Neural cell (in vitro differentiated cells): ENCODE measurements around the gene ZNF79. TPM values are rescaled to one million over a fixed set of nuclear protein-coding genes. Genes with fewer than 3 reads are reported as not detected.
A peak's percentile ranks its signal among the peaks of the same experiment; 100 is the strongest.

Experiments used
- H2AFZ ChIP-seq: fragments of 200-600, 300-800 bp; sonication (generic), shearing (Covaris generic); 2 replicates; pipeline ENCODE4 v1.6.0; 2014; ENCODE audit warnings: low read depth, mild to moderate bottlenecking, antibody characterized with exemption, low read length, moderate library complexity
- H3F3A ChIP-seq: fragments of 200-600 bp; shearing (Covaris generic); 2 replicates; pipeline ENCODE4 v1.6.1; 2016; ENCODE audit warnings: mild to moderate bottlenecking, moderate library complexity, mixed read lengths, antibody characterized with exemption, low read length; ENCODE audit not compliant: insufficient read depth, poor library complexity, severe bottlenecking
- H3K27ac ChIP-seq: fragments of 200-600, 300-800 bp; sonication (generic), shearing (Covaris generic); 2 replicates; pipeline ENCODE4 v1.5.1; 2014; ENCODE audit warnings: mild to moderate bottlenecking, low read length, moderate library complexity
- H3K27me3 ChIP-seq: fragments of 300-800, 200-600 bp; sonication (generic), shearing (Covaris generic); 2 replicates; pipeline ENCODE4 v1.6.0; 2014; ENCODE audit warnings: mild to moderate bottlenecking, low read depth, low read length, moderate library complexity; ENCODE audit not compliant: insufficient read depth
- H3K36me3 ChIP-seq: fragments of 300-800, 200-600 bp; sonication (generic), shearing (Covaris generic); 2 replicates; pipeline ENCODE4 v1.5.1; 2014; ENCODE audit warnings: mild to moderate bottlenecking, antibody characterized with exemption, low read length, moderate library complexity; ENCODE audit not compliant: insufficient read depth
- H3K4me2 ChIP-seq: fragments of 300-800, 200-600 bp; sonication (generic), shearing (Covaris generic); 2 replicates; pipeline ENCODE4 v1.6.0; 2014; ENCODE audit warnings: mild to moderate bottlenecking, low read length
- H3K4me3 ChIP-seq: fragments of 300-800, 200-600 bp; sonication (generic), shearing (Covaris generic); 2 replicates; pipeline ENCODE4 v1.5.1; 2014; ENCODE audit warnings: mild to moderate bottlenecking, low read length, moderate library complexity
- H3K79me2 ChIP-seq: fragments of 200-600 bp; shearing (Covaris generic); replicated peaks from 2 replicates; pipeline ENCODE4 v1.6.0; 2014; ENCODE audit warnings: mild to moderate bottlenecking, low read length, moderate library complexity; ENCODE audit not compliant: insufficient read depth
- H3K9ac ChIP-seq: fragments of 300-800, 200-600 bp; sonication (generic), shearing (Covaris generic); 2 replicates; pipeline ENCODE4 v1.6.1; 2016; ENCODE audit warnings: mild to moderate bottlenecking, low read length, mixed read lengths
- H3K9me2 ChIP-seq: fragments of 200-600 bp; shearing (Covaris generic); 2 replicates; pipeline ENCODE4 v1.6.1; 2016; ENCODE audit warnings: mild to moderate bottlenecking, low read length, mixed read lengths; ENCODE audit not compliant: insufficient read depth
- H3K9me3 ChIP-seq: fragments of 200-600, 300-800 bp; sonication (generic), shearing (Covaris generic); 2 replicates; pipeline ENCODE4 v1.6.1; 2016; ENCODE audit warnings: mild to moderate bottlenecking, mixed run types, low read length, moderate library complexity, mixed read lengths
- H4K20me1 ChIP-seq: fragments of 200-600 bp; shearing (Covaris generic); 2 replicates; pipeline ENCODE4 v1.6.1; 2016; ENCODE audit warnings: mild to moderate bottlenecking, mixed run types; ENCODE audit not compliant: insufficient read depth
- EP300 ChIP-seq: fragments of 450-650 bp; conservative IDR thresholded peaks from 2 replicates; pipeline ENCODE4 v1.6.1; 2014; ENCODE audit warnings: antibody characterized with exemption, mild to moderate bottlenecking, moderate library complexity; ENCODE audit not compliant: poor library complexity, severe bottlenecking
- MXI1 ChIP-seq: fragments of 450-650 bp; conservative IDR thresholded peaks from 2 replicates; pipeline ENCODE4 v1.6.1; 2014; ENCODE audit warnings: antibody characterized with exemption, mild to moderate bottlenecking; ENCODE audit not compliant: poor library complexity, severe bottlenecking
- POLR2AphosphoS5 ChIP-seq: IDR thresholded peaks from 2 replicates; pipeline ENCODE4 v1.6.1; 2012
- RAD21 ChIP-seq: fragments of 450-650 bp; conservative IDR thresholded peaks from 2 replicates; pipeline ENCODE4 v1.6.1; 2014; ENCODE audit warnings: antibody characterized with exemption, mild to moderate bottlenecking, moderate library complexity
- SMC3 ChIP-seq: fragments of 450-650 bp; conservative IDR thresholded peaks from 2 replicates; pipeline ENCODE4 v1.6.1; 2014; ENCODE audit warnings: antibody characterized with exemption, mild to moderate bottlenecking, moderate library complexity; ENCODE audit not compliant: poor library complexity
- TAF1 ChIP-seq: IDR thresholded peaks from 2 replicates; pipeline ENCODE4 v1.6.1; 2012; ENCODE audit warnings: low read depth
- polyA plus RNA-seq: library from polyadenylated mRNA; depleted of rRNA; stranded (reverse); fragments of >200 nt; gene quantifications from 2 replicates; pipeline ENCODE4 v1.2.3, GENCODE V29; 2014
- TF ChIP-seq, protein P1 (sequence below): fragments of 450-650 bp; IDR thresholded peaks from 2 replicates; pipeline ENCODE4 v1.5.1; 2014; ENCODE audit warnings: antibody characterized with exemption, mild to moderate bottlenecking, moderate library complexity; ENCODE audit not compliant: poor library complexity, severe bottlenecking
- TF ChIP-seq, protein P2 (sequence below): IDR thresholded peaks from 2 replicates; pipeline ENCODE4 v1.6.1; 2012; ENCODE audit warnings: borderline replicate concordance

The ZNF79 gene
- polyA plus RNA-seq, 1 donor from 2014 or later = 2.9 TPM

DNA sequence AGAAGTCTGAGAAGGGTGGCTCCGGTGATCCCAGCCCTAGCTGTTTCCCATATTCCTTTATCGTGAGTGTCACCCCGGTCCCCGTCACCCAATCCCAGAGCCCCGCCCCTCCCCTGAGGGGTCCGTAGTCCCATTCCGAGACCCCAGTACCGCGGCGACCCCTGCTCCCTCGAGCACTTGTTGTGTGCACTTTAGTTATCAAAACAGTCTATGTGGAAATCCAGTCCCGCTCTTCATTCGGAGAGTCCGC, 27.4 kb downstream of the ZNF79 start:
- Histone ChIP-seq H3K36me3 (no peaks in the 10 kb centered on the region), H3K79me2 (peaks cover 8% of the 10 kb centered on the region), H3F3A (no peaks in the 10 kb centered on the region)

DNA sequence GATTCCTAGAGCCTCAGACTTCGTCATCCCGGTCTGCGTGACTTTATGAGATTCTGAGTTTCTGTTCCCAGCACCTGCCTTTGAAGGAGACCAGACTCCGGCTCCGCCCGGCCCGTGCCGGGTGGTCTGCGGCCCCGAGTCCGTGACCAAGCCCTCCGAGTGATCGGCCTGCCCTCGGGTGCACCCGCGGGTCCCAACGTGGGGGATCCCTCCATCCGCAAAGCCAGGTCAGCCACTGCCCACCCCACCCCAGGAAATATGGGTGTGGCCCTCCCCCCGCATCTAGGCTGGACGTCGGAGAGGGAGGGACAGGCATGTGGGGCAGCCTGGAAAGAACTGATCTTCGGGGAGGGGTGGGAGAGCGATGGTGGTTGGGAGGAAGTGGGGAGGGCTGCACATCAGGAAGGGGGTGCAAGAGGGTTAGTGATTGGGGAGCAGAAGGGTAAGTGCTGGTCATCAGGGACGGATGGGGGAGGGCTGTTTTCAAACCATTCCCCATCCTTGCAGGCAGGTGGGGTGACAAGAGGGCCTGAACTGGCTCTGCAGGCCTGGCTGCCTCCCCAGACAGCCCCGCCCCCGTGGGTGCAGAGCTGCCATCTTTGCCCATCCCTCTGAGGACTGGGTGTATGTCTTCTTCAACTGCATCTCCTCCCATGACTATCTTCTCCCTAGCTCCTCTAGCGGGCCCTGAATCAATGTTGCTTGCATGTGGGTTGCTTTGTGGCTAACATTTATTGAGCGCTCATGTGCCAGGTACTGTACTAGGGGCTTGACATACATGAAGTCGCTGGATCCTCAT, 27.9 kb downstream of the ZNF79 start:
- H3K9me3 ChIP-seq = no peaks in the 10 kb centered on the region
- no peaks in the 10 kb centered on the region for H3K9me2 ChIP-seq
- peak overlapping the region; percentile 86 for H3K4me3 ChIP-seq
- TF ChIP-seq RAD21 = no peak
- TF ChIP-seq TAF1 = no peak
- TF ChIP-seq, protein P1, sequence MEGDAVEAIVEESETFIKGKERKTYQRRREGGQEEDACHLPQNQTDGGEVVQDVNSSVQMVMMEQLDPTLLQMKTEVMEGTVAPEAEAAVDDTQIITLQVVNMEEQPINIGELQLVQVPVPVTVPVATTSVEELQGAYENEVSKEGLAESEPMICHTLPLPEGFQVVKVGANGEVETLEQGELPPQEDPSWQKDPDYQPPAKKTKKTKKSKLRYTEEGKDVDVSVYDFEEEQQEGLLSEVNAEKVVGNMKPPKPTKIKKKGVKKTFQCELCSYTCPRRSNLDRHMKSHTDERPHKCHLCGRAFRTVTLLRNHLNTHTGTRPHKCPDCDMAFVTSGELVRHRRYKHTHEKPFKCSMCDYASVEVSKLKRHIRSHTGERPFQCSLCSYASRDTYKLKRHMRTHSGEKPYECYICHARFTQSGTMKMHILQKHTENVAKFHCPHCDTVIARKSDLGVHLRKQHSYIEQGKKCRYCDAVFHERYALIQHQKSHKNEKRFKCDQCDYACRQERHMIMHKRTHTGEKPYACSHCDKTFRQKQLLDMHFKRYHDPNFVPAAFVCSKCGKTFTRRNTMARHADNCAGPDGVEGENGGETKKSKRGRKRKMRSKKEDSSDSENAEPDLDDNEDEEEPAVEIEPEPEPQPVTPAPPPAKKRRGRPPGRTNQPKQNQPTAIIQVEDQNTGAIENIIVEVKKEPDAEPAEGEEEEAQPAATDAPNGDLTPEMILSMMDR = no peak
- TF ChIP-seq MXI1 = no peak
- TF ChIP-seq POLR2AphosphoS5 = no peak
- H3K27me3 ChIP-seq = no peaks in the 10 kb centered on the region
- peak overlapping the region; percentile 70 for H2AFZ ChIP-seq
- no peaks in the 10 kb centered on the region for H3F3A ChIP-seq
- H3K4me2 ChIP-seq = peak overlapping the region; percentile 87
- H3K27ac ChIP-seq = peak overlapping the region; percentile 69
- H3K79me2 ChIP-seq = peaks cover 8% of the 10 kb centered on the region
- peak overlapping the region; percentile 77 for H3K9ac ChIP-seq
- no peaks in the 10 kb centered on the region for H4K20me1 ChIP-seq
- H3K36me3 ChIP-seq = no peaks in the 10 kb centered on the region

More for the DNA sequence above, 27.4 kb downstream of the ZNF79 start:
- Histone ChIP-seq H3K4me3 (peak overlapping the region; percentile 86), H2AFZ (peak overlapping the region; percentile 70), H3K27ac (peak overlapping the region; percentile 69), H3K4me2 (peak overlapping the region; percentile 87), H3K9me2 (no peaks in the 10 kb centered on the region), H3K27me3 (no peaks in the 10 kb centered on the region), H3K9ac (peak overlapping the region; percentile 77), H3K9me3 (no peaks in the 10 kb centered on the region), H4K20me1 (no peaks in the 10 kb centered on the region)
- TF ChIP-seq SMC3 (no peak), EP300 (no peak), TAF1 (no peak)
- TF ChIP-seq, protein P2, sequence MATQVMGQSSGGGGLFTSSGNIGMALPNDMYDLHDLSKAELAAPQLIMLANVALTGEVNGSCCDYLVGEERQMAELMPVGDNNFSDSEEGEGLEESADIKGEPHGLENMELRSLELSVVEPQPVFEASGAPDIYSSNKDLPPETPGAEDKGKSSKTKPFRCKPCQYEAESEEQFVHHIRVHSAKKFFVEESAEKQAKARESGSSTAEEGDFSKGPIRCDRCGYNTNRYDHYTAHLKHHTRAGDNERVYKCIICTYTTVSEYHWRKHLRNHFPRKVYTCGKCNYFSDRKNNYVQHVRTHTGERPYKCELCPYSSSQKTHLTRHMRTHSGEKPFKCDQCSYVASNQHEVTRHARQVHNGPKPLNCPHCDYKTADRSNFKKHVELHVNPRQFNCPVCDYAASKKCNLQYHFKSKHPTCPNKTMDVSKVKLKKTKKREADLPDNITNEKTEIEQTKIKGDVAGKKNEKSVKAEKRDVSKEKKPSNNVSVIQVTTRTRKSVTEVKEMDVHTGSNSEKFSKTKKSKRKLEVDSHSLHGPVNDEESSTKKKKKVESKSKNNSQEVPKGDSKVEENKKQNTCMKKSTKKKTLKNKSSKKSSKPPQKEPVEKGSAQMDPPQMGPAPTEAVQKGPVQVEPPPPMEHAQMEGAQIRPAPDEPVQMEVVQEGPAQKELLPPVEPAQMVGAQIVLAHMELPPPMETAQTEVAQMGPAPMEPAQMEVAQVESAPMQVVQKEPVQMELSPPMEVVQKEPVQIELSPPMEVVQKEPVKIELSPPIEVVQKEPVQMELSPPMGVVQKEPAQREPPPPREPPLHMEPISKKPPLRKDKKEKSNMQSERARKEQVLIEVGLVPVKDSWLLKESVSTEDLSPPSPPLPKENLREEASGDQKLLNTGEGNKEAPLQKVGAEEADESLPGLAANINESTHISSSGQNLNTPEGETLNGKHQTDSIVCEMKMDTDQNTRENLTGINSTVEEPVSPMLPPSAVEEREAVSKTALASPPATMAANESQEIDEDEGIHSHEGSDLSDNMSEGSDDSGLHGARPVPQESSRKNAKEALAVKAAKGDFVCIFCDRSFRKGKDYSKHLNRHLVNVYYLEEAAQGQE = no peak

DNA sequence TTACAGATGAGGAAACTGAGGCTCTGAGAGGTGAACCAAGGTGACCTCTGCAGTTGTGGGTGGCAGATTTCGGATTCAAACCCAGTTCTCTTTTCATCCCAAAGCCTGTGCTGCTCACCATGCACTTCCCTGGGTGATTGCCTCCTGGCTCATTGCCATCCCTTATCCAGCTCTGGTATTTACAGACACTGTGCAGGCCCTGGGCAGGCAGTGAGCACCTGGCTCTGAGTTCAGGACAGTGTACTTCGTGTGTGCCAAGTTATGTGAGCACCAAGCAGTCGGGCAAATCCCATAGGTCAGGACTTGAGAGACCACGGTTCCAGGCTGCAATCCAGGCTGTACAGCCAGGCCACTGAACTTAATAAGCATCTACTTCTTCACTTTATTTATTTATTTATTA, 28.5 kb downstream of the ZNF79 start:
- Histone ChIP-seq H3K27me3 (no peaks in the 10 kb centered on the region), H3K79me2 (peaks cover 8% of the 10 kb centered on the region), H3K9ac (peak overlapping the region; percentile 77), H3K27ac (no peak overlapping the region), H3K4me2 (peak overlapping the region; percentile 87), H3K9me2 (no peaks in the 10 kb centered on the region), H3K4me3 (peak overlapping the region; percentile 86), H3K9me3 (no peaks in the 10 kb centered on the region), H3F3A (no peaks in the 10 kb centered on the region), H3K36me3 (no peaks in the 10 kb centered on the region), H2AFZ (no peak overlapping the region), H4K20me1 (no peaks in the 10 kb centered on the region)
- TF ChIP-seq, protein P1 = no peak
